Upper lobe of right lung (tissue), 1 donor: ENCODE measurements around the gene CAMK1D. TPM values are rescaled to one million over a fixed set of nuclear protein-coding genes. Genes with fewer than 3 reads are reported as not detected.

Experiments
- ATAC-seq: fragments of 200-7000 bp; cut with Tn5 transposase; one replicate; pipeline ENCODE4 v1.9.1; 2020; ENCODE audit warnings: mild to moderate bottlenecking, moderate library complexity
- DNase-seq: peaks from one replicate; pipeline ENCODE4 v3.0.0-alpha.2; 2020
- H3K27ac ChIP-seq: fragments of 200-600 bp; one replicate; pipeline ENCODE4 v1.8.0; 2022
- H3K27me3 ChIP-seq: fragments of 200-600 bp; one replicate; pipeline ENCODE4 v1.8.0; 2022; ENCODE audit warnings: mild to moderate bottlenecking
- H3K36me3 ChIP-seq: fragments of 200-600 bp; one replicate; pipeline ENCODE4 v1.8.0; 2022
- H3K4me1 ChIP-seq: fragments of 200-600 bp; one replicate; pipeline ENCODE4 v1.8.0; 2022
- H3K4me3 ChIP-seq: fragments of 200-600 bp; one replicate; pipeline ENCODE4 v1.8.0; 2022; ENCODE audit warnings: mild to moderate bottlenecking
- H3K9me3 ChIP-seq: fragments of 200-600 bp; one replicate; pipeline ENCODE4 v1.8.0; 2022
- CTCF ChIP-seq: fragments of 200-600 bp; IDR thresholded peaks from one replicate; pipeline ENCODE4 v1.8.0; 2022; ENCODE audit warnings: antibody characterized with exemption
- intact Hi-C: fragments of 100-400 bp; cut with DNase I; formaldehyde crosslinking; loops from one replicate; pipeline ENCODE4 v1.11.0; 2022
- total RNA-seq: library from RNA; stranded (reverse); fragmentation: NEBNext Ultra II Directional; extraction: Animal tissue kit (Norgen Biotek cat#: 25700); gene quantifications from one replicate; pipeline ENCODE4 v1.2.1, GENCODE V29; 2021
- donor health status: DM: no; HTN: yes; CAD: no; lungs with severe emphysema.

Gene CAMK1D
- total RNA-seq, 1 donor from 2014 or later, result 17.1 TPM

GRCh38 chr10:12819656-12820055 is 470.3 kb downstream of the CAMK1D start:
- no peak for TF ChIP-seq CTCF
- Histone ChIP-seq H3K27ac (no peak overlapping the region), H3K36me3 (no peaks in the 10 kb centered on the region), H3K4me1 (no peaks in the 10 kb centered on the region), H3K27me3 (no peaks in the 10 kb centered on the region), H3K4me3 (no peak overlapping the region), H3K9me3 (no peaks in the 10 kb centered on the region)
- DNase-seq, result no peak
- intact Hi-C loops, result no loop called here
- no peak for ATAC-seq

- H3K27me3 ChIP-seq, result no peaks in the 10 kb centered on the region
- DNase-seq, result no peak
- TF ChIP-seq CTCF, result no peak
- H3K9me3 ChIP-seq, result no peaks in the 10 kb centered on the region
- H3K4me3 ChIP-seq, result no peak overlapping the region
- H3K27ac ChIP-seq, result no peak overlapping the region
- no peaks in the 10 kb centered on the region for H3K36me3 ChIP-seq
- H3K4me1 ChIP-seq, result no peaks in the 10 kb centered on the region
- ATAC-seq, result no peak
- intact Hi-C loops, result no loop called here
Measured at GRCh38 chr10:12822126-12822892, 473.0 kb downstream of the CAMK1D start.

DNA sequence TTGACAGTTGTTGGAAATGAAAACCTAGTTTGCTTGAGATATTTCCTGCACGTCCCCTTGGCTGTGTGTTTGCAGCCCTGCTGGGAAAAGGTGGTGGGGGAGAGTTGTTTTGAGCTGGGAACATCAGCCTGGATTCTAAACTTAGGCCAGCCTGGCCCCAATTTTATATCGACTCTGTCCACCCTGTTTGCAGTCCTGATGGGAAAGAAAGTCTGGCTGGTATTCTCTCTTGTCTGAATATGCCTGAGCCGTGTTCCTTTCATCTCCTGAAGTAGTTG is 473.5 kb downstream of the CAMK1D start:
- ATAC-seq, result no peak
- Histone ChIP-seq H3K27me3 (no peaks in the 10 kb centered on the region), H3K4me3 (no peak overlapping the region), H3K9me3 (no peaks in the 10 kb centered on the region), H3K4me1 (no peaks in the 10 kb centered on the region), H3K36me3 (no peaks in the 10 kb centered on the region), H3K27ac (no peak overlapping the region)
- intact Hi-C loops, result no loop called here
- TF ChIP-seq CTCF, result no peak
- no peak for DNase-seq

GRCh38 chr10:12823328-12823727 is 474.0 kb downstream of the CAMK1D start:
- TF ChIP-seq CTCF, result no peak
- ATAC-seq (no peak), DNase-seq (no peak)
- Histone ChIP-seq H3K27ac (no peak overlapping the region), H3K4me1 (no peaks in the 10 kb centered on the region), H3K4me3 (no peak overlapping the region), H3K9me3 (no peaks in the 10 kb centered on the region), H3K36me3 (no peaks in the 10 kb centered on the region), H3K27me3 (no peaks in the 10 kb centered on the region)
- intact Hi-C loops, result no loop called here

DNA sequence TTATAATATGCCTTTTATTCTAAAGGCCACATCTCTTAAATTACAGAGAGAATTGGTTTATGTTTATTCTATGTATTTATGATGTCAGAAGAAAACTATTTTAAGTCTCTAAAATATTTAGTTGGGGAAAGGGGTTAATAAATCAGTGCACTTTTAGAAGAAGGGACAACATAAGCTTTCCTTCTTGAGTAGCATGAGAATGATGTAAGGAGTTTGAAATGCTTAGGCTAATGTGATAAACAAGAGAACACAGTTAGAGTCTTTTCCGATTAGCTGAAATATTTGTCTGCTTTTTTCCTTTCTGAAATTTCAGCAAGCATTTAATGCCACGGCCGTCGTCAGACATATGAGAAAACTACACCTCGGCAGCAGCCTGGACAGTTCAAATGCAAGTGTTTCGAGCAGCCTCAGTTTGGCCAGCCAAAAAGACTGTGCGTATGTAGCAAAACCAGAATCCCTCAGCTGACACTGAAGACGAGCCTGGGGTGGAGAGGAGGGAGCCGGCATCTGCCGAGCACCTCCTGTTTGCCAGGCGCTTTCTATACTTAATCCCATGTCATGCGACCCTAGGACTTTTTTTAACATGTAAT is 476.0 kb downstream of the CAMK1D start:
- no peaks in the 10 kb centered on the region for H3K4me1 ChIP-seq
- no peaks in the 10 kb centered on the region for H3K36me3 ChIP-seq
- ATAC-seq, result no peak
- DNase-seq, result no peak
- TF ChIP-seq CTCF, result no peak
- H3K27me3 ChIP-seq, result no peaks in the 10 kb centered on the region
- H3K9me3 ChIP-seq, result no peaks in the 10 kb centered on the region
- no peak overlapping the region for H3K27ac ChIP-seq
- intact Hi-C loops, result no loop called here
- no peak overlapping the region for H3K4me3 ChIP-seq
